ENCODE data around the gene USP53.

DNA sequence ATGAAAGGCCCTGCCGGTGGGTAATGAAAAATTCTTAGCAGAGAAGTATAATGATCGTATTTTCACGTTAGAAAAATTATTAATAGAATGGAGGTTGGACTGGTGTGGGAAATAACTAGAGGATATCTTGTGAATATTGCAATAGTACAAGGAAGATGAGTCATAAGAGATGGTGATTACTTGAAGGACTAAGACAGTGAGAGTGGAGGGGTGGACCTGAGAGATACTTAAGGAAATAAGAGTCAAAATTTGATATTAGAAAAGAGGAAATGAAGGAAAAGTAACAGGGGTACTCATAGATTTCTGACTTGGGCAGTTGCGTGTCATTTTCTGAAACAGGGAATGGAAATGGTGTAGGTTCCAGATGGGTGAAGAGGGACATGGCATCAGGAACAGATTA is 1.7 kb upstream of the USP53 start:
- TF ChIP-seq, protein P1, sequence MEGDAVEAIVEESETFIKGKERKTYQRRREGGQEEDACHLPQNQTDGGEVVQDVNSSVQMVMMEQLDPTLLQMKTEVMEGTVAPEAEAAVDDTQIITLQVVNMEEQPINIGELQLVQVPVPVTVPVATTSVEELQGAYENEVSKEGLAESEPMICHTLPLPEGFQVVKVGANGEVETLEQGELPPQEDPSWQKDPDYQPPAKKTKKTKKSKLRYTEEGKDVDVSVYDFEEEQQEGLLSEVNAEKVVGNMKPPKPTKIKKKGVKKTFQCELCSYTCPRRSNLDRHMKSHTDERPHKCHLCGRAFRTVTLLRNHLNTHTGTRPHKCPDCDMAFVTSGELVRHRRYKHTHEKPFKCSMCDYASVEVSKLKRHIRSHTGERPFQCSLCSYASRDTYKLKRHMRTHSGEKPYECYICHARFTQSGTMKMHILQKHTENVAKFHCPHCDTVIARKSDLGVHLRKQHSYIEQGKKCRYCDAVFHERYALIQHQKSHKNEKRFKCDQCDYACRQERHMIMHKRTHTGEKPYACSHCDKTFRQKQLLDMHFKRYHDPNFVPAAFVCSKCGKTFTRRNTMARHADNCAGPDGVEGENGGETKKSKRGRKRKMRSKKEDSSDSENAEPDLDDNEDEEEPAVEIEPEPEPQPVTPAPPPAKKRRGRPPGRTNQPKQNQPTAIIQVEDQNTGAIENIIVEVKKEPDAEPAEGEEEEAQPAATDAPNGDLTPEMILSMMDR (IDR thresholded peaks at IDR 0.05) = no peak
- TF ChIP-seq POLR2A (IDR thresholded peaks at IDR 0.05) = no peak
